Lung (tissue), 12 donors: ENCODE results near the gene FHAD1. TPM values are rescaled to one million over a fixed set of nuclear protein-coding genes. Genes with fewer than 3 reads are reported as not detected.

ENCODE experiments used
- ATAC-seq: fragments of 200-7000 bp; cut with Tn5 transposase; one replicate; pipeline ENCODE4 v1.9.1; 2020; ENCODE audit warnings: moderate number of reproducible peaks; ENCODE audit not compliant: insufficient read depth, low FRiP score
- DNase-seq, 3 donors: peaks; one replicate each; pipeline ENCODE4 v3.0.0-alpha.2; 2013 to 2017
- H3K27ac ChIP-seq, 2 donors: one replicate each; pipeline ENCODE4 v1.5.1; 2013; ENCODE audit warnings: mild to moderate bottlenecking in 2 of 2, moderate library complexity in 2 of 2, control low read depth in 1 of 2, inconsistent platforms in 1 of 2, low read depth in 1 of 2, low read length in 1 of 2
- H3K27me3 ChIP-seq, 3 donors: one replicate each; pipeline ENCODE4 v1.5.1; 2013; ENCODE audit warnings: low read length in 2 of 3; ENCODE audit not compliant: control insufficient read depth in 3 of 3, insufficient read depth in 3 of 3
- H3K36me3 ChIP-seq, 4 donors: one replicate each; pipeline ENCODE4 v1.5.1; 2013; ENCODE audit warnings: low read length in 4 of 4, mild to moderate bottlenecking in 1 of 4, moderate library complexity in 1 of 4; ENCODE audit not compliant: control insufficient read depth in 4 of 4, insufficient read depth in 4 of 4
- H3K4me1 ChIP-seq, 5 donors: one replicate each; pipeline ENCODE4 v1.5.1; 2013; ENCODE audit warnings: low read length in 5 of 5, mild to moderate bottlenecking in 2 of 5, moderate library complexity in 1 of 5; ENCODE audit not compliant: control insufficient read depth in 5 of 5, insufficient read depth in 5 of 5
- H3K4me3 ChIP-seq: one replicate; pipeline ENCODE4 v1.5.1; 2013; ENCODE audit warnings: mild to moderate bottlenecking, control low read depth, moderate library complexity
- H3K9ac ChIP-seq, 2 donors: one replicate each; pipeline ENCODE4 v1.5.1; 2013; ENCODE audit warnings: low read length in 2 of 2, control low read depth in 1 of 2; ENCODE audit not compliant: insufficient read depth in 1 of 2
- H3K9me3 ChIP-seq, 4 donors: one replicate each; pipeline ENCODE4 v1.5.1; 2013; ENCODE audit warnings: low read length in 3 of 4, mild to moderate bottlenecking in 1 of 4, moderate library complexity in 1 of 4; ENCODE audit not compliant: control insufficient read depth in 4 of 4, insufficient read depth in 3 of 4
- CTCF ChIP-seq: IDR thresholded peaks from 2 replicates; pipeline ENCODE4 v1.5.1; 2012; ENCODE audit warnings: mild to moderate bottlenecking; ENCODE audit errors: control extremely low read depth, extremely low read depth
- WGBS, 2 donors: extraction: QIAGEN DNeasy Blood & Tissue Kit; methylation state at CpG; one replicate each; pipeline ENCODE4 v1.1.7; 2013; 5-methylcytosine and 5-hydroxymethylcytosine counted together
- polyA plus RNA-seq, 2 donors: library from polyadenylated mRNA; stranded (reverse); fragments of 200-250 nt; gene quantifications; one replicate each; pipeline ENCODE4 v1.2.1, GENCODE V29; 2013
- total RNA-seq, 2 donors: library from RNA; depleted of rRNA in 1 of 2; stranded (reverse); fragments of >200 nt in 1 of 2; gene quantifications; one replicate each; pipeline ENCODE4 v1.2.1, GENCODE V29; 2014 to 2021
- donor health status: control.
- donor health status: control.
- donor health status: Bipolar disorder and iron deficiency.
- donor health status: healthy.
- donor health status: DM: yes; HTN: yes; CAD: no.

FHAD1 gene
- total and polyA plus RNA-seq, 4 donors, result 4.4 to 25.9 (median 9.2) TPM

- Histone ChIP-seq H3K36me3 (no peaks in the 10 kb centered on the region), H3K27me3 (no peaks in the 10 kb centered on the region), H3K4me1 (no peaks in the 10 kb centered on the region), H3K4me3 (no peak overlapping the region), H3K9me3 (peaks cover 0 to 8% (median 4%) of the 10 kb centered on the region in 4 donors), H3K27ac (no peak overlapping the region), H3K9ac (no peak overlapping the region)
- TF ChIP-seq CTCF, result no peak
- DNase-seq (no peak), ATAC-seq (no peak)
- 82 to 87% methylated on average over 7 of the region's 7 CpGs for WGBS, 2 donors
These were observed 154.5 kb downstream of the FHAD1 start for GRCh38 chr1:15401391-15402055.

- no peak for DNase-seq
- H3K9me3 ChIP-seq, result peaks cover 0 to 8% (median 4%) of the 10 kb centered on the region in 4 donors
- no peak overlapping the region for H3K4me3 ChIP-seq
- peaks cover 0 to 7% (median 0%) of the 10 kb centered on the region in 5 donors for H3K4me1 ChIP-seq
- no peak for ATAC-seq
- peaks cover 0 to 2% (median 0%) of the 10 kb centered on the region in 3 donors for H3K27me3 ChIP-seq
- no peak overlapping the region for H3K9ac ChIP-seq
- no peak overlapping the region for H3K27ac ChIP-seq
- TF ChIP-seq CTCF, result no peak
- H3K36me3 ChIP-seq, result no peaks in the 10 kb centered on the region
- WGBS, 2 donors, result 91 to 93% methylated on average over 5 of the region's 5 CpGs
These were observed 155.9 kb downstream of the FHAD1 start for GRCh38 chr1:15402809-15403450.

GRCh38 chr1:15403962-15404580 lies 157.0 kb downstream of the FHAD1 start:
- 95% methylated on average over 9 of the region's 9 CpGs for WGBS, 2 donors
- H3K27me3 ChIP-seq, result peaks cover 0 to 4% (median 0%) of the 10 kb centered on the region in 3 donors
- DNase-seq (no peak), ATAC-seq (no peak)
- H3K27ac ChIP-seq, result no peak overlapping the region
- H3K36me3 ChIP-seq, result no peaks in the 10 kb centered on the region
- H3K9me3 ChIP-seq, result peaks cover 0 to 8% (median 4%) of the 10 kb centered on the region in 4 donors
- H3K9ac ChIP-seq, result no peak overlapping the region
- no peak overlapping the region for H3K4me3 ChIP-seq
- peaks cover 0 to 7% (median 3%) of the 10 kb centered on the region in 5 donors for H3K4me1 ChIP-seq
- TF ChIP-seq CTCF, result no peak
